ENCODE results near the gene TAF15.

TAF15 gene

GRCh38 chr17:35821308-35821707 lies 12.0 kb downstream of the TAF15 start:
- DNase-seq: no peak

DNA sequence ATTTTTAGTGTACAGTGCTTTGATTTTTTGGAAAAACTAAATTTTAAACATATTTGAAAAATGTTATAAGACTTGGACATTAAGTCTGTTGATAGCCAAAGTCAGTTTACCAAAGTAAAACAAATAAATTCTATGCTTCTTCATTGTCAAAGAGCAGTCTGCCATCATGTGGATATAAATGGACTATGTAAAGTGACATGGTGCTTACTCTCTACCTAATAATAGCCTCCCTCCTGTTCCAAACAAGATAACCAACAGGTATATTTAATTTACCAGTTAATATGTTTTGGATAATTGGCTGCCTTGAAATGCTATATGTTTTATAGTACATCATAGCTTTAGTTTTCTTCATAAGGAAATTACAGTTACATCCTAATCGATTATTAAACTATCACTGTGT lies 15.9 kb downstream of the TAF15 start:
- no peak for DNase-seq

DNA sequence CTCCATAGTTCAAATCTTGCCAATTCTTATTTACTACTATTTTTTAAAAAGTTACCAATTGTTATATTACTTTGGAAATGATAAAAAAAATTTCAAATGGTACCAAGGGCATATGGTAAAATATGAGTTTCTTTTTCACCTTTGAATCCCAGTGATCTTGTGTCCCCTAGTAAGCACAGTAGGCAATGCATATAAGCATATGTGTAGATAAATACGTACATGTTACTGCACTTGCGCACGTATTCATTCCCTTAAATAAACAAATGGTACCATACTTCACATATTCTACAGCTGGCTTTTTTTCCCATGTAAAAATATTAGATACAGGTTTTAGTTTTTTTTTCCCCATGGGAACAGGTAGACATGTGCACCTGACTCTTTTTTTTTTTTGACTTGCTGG lies 31.8 kb downstream of the TAF15 start:
- no peak for DNase-seq

DNA sequence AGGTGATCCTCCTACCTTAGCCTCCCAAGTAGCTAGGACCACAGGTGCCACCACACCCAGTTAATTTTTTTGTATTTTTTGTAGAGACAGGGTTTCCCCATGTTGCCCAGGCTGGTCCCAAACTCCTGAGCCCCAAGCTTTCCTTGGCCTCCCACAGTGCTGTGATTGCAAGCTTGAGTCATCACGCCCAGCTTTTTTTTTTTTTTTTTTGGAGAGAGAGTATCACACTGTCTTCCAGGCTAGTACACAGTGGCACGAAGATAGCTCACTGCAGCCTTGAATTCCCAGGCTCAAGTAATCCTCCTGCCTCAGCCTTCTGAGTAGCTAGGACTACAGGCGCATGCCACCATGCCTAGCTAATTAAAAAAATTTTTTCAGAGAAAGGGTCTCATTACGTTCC lies 32.2 kb downstream of the TAF15 start:
- no peak for DNase-seq

DNA sequence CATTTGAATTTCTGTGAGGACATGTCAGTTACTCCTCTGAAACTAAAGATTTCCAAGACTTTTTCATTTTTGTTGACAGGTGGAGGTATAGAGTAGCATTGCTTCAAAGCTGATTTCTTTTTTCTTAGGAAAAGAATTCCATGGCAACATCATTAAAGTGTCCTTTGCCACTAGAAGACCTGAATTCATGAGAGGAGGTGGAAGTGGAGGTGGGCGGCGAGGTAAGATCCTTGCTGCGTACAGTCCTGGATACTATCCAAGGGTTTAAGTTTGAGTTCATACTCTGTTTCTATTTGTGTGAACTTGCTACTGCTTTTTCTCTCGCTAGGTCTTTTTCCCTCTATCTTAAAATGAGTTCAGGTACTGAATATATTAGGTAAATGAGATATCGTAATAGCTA lies 33.0 kb downstream of the TAF15 start:
- DNase-seq: no peak

DNA sequence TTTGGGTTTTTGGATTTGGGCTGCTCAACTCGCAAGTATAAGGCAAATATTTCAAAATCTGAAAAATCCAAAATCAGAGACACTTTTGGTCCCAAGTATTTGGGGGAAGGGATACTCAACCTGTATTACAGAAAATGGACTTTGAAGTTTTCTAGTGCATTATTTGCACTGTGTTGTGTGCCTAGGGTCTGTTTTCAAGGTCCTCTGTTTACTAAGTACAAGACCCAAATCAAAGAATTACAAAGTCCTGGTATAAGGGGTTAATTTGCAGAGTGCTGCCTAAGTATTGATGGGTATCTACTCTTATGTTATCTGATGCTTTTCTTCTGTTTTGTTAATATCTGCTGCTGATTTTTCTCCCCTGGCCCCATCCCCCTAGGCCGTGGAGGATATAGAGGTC lies 34.4 kb downstream of the TAF15 start:
- DNase-seq: no peak

DNA sequence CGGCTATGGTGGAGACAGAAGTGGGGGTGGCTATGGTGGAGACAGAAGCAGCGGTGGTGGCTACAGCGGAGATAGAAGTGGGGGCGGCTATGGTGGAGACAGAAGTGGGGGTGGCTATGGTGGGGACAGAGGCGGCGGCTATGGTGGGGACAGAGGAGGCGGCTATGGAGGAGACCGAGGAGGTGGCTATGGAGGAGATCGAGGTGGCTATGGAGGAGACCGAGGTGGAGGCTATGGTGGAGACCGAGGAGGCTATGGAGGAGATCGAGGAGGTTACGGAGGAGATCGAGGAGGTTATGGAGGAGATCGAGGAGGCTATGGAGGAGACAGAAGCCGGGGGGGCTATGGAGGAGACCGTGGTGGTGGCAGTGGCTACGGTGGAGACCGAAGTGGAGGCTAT lies 35.3 kb downstream of the TAF15 start:
- no peak for DNase-seq

DNA sequence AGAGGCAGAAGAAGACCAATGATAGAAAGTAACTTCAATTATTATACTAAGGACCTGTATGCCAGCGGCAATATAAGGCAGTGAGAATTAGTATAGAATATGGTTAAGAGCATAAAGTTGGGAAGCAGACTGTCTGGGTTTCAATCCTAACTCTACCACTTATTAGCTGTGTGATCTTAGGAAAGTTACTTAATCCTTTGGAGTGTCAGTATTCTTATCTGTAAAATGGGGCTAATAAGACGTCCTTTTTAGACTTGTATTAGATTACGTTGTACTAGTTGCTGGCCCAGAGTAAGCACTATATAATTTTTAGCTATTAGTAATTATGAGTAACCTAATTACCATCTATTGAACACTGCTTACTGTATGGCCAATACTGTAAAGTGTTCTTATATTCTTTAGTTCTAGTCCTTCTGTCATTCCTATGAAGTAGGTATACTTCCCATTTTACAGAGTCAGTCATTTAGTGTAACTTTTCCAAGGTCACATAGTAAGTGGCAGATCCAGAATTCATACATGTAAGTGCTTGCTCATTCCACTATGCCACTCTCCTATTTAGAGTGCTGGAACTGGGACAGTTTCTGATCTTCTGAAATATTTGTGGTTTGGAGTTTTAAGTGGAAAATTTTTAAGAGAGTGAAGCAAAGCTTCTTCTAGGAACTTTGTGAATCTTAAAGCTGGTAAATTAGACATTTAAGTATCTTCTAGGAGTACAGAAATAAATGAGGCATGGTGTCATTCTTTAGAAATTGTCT lies 36.9 kb downstream of the TAF15 start:
- DNase-seq: no peak

DNA sequence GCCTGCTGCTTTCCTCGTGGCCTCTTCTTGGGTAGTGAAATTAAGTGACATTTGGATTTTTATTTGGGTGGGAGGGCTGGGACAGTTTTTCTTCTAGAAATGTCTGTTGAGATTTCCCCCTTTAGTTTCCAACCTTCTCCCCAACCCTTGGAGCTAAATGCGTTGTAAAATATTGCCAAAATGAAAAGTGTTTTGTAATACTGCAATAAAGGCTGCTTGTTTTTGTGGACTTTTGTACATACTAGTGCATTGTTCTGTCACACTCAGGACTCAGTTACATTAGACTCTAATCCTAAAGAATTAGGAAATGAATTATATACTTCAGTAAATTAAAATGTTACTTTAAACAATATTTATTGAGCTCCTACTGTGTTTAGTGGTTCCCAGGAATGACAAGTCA lies 37.7 kb downstream of the TAF15 start:
- no peak for DNase-seq

GRCh38 chr17:35847633-35848373 lies 38.5 kb downstream of the TAF15 start:
- DNase-seq: no peak

DNA sequence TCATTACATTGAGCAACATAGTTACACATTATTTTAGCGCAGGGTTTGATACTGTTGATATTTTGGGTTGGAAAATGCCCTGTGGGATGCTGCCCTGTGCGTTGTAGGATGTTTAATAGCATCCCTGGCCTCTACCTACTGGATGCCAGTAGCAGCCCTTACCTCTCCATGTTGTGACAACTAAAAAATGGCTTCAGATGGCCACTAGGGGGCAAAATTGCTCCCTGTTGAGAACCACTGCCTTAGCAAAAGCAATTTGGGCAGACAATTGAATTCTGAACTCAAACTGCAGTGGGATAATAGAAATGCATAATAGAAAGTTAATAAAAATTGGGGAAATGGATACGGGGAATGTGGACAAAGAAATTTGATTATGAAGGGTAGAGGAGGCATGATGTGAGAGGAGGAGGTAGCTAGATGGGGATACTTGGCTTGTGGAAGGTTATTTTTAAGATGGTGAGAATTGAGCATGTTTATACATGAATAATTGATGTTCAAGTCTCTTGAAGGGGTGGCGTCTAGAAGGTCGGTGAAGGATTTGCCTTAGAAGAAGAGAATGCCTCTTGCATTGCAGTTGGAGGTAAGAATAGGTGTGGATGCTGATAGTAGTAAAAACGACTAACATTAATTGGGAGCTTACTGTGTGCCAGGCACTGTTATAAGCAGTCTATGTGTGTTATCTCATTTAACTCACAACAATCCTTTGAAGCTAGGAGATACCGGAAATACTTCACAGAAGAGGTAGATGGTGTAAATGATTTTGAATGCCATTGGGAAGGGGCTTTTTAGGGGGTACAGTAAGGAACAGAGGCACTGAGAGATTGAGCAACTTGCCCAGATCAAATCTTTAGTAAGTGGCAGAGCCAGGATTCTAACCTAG lies 40.4 kb downstream of the TAF15 start:
- DNase-seq: peak; percentile 50 to 63

DNA sequence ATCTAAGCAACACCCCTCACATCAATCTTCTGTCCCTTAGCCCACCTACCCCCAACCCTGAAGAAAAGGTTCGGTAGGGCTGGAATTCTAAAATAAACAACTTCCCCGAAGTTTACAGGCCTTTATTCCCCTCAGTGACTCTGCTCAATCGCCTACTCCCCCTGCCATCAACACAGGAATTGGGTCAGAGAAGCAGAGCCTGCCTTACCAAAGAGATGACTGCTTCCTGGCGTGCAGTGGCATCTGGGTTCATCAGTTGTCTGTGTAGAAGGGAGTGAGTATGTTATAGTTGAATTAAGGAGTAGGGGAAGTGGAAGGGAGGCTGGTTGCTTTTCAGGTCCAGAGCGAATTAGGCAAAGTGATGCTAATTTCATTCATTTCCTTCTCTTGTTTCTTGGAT lies 46.7 kb downstream of the TAF15 start:
- no peak for DNase-seq

DNA sequence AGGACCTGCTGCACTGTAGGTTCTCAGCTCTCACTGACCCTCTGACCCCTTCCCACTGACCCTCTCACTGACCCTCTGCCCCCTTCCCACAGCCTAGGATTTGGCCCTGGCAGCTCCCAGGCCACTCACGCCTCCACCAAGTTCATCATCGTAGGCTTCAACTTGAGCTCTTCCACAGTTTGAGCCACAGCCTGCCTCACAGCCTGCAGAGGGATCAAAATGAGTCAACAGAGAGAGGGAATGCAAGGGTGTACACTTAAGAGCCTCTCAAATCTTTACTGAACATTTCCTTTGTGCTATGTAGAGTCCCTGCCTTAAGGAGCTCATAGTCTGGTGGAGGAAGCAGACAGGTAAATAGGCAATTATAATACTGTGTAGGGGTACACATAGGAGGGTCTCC lies 47.3 kb downstream of the TAF15 start:
- DNase-seq: no peak

GRCh38 chr17:35864853-35865252 lies 55.6 kb downstream of the TAF15 start:
- DNase-seq: no peak

DNA sequence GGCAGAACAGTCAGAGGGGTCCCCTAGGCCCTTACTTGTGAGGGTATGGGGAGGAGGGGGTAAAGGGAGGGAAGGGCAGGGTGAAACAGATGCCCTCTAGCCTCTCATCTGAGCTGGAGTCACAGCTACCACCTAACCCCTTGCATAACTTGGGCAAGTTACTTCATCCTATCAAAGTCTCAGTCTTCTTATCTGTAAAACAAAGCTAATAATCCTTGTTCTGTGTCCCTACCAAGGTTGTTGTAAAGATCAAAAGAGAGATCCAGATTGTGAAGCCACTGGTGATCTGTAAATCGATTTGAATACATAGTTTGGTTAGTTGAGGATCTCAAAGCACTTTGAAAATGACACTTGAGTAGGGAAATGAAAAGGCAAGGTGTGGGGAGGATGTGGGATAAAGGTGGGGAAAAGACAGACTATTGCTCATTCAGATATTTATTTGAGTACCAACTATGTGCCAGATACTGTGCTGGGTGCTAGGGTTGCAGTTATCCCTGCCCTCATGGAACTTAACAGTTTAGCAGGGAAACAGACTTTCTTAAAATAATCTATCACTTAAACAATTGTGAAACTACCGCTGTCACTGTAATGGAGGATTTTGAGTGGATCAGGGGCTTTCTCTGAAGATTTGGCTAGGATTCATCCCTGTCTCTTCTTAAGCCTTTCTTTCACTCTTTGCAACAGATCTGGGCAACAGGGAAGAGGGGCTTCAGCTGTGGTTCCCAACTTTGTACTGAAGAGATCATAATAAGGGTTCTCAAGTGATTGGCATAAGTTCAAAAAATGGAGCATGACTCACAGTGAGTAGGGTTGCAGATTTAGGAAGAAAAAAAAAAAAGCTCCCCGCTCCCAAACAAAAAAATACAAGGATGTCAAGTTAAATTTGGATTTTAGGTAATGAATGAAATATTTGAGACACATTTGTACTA lies 56.4 kb downstream of the TAF15 start:
- DNase-seq: no peak

GRCh38 chr17:35866341-35866950 lies 57.2 kb downstream of the TAF15 start:
- no peak for DNase-seq

DNA sequence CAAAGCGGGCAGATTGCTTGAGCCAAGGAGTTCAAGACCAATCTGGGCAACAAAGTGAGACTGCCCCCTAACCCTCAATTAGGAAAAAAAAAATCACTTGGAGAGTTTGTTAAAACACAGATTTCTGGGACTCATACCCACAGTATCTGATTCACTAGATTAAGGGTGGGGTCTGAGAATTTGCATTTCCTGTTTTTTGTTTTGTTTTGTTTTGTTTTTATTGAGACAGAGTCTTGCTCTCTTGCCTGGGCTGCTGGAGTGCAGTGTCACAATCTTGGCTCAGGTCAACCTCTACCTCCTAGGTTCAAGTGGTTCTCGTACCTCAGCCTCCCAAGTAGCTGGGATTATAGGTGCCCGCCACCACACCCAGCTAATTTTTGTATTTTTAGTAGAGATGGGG lies 58.3 kb downstream of the TAF15 start:
- no peak for DNase-seq

GRCh38 chr17:35868737-35869136 lies 59.5 kb downstream of the TAF15 start, which contains the start of gene HEATR9:
HEATR9 (minus strand) TSS chr17:35868891; CDS start chr17:35868742, 149 bp downstream.
- DNase-seq: no peak

- DNase-seq: peak in 1 of 2 donors; percentile 7
These were observed 61.9 kb downstream of the TAF15 start for GRCh38 chr17:35870906-35871819.

- no peak for DNase-seq
These were observed 63.1 kb downstream of the TAF15 start for GRCh38 chr17:35872196-35872980.
